GM12891 (cell line): ENCODE data around the gene CHI3L1.

Experiments used
- POLR2A ChIP-seq: IDR thresholded peaks from 2 replicates; pipeline ENCODE4 v1.6.1; 2011; ENCODE audit warnings: low read depth, low read length, control low read depth
- POLR2AphosphoS5 ChIP-seq: IDR thresholded peaks from 2 replicates; pipeline ENCODE4 v1.6.1; 2011; ENCODE audit warnings: low read depth, low read length, control low read depth
- POU2F2 ChIP-seq: IDR thresholded peaks from 2 replicates; pipeline ENCODE4 v1.6.1; 2011; ENCODE audit warnings: low read depth, mild to moderate bottlenecking, control low read depth, low read length, moderate library complexity
- SPI1 ChIP-seq: IDR thresholded peaks from 2 replicates; pipeline ENCODE4 v1.6.1; 2011; ENCODE audit warnings: low read depth, low read length, control low read depth
- TAF1 ChIP-seq: IDR thresholded peaks from 2 replicates; pipeline ENCODE4 v1.6.1; 2011; ENCODE audit warnings: low read depth, low read length, control low read depth

- TF ChIP-seq TAF1 (no peak), POLR2AphosphoS5 (no peak), POLR2A (no peak), SPI1 (no peak), POU2F2 (no peak)
These were observed 4.7 kb downstream of the CHI3L1 start for GRCh38 chr1:203181586-203182386.
